NCI-H1105 (cell line): ENCODE data around the gene CRISPLD2.

Source experiments
- DNase-seq: peaks from one replicate; lab custom pipeline; 2025; lab: John Stamatoyannopoulos, UW

Gene CRISPLD2

DNA sequence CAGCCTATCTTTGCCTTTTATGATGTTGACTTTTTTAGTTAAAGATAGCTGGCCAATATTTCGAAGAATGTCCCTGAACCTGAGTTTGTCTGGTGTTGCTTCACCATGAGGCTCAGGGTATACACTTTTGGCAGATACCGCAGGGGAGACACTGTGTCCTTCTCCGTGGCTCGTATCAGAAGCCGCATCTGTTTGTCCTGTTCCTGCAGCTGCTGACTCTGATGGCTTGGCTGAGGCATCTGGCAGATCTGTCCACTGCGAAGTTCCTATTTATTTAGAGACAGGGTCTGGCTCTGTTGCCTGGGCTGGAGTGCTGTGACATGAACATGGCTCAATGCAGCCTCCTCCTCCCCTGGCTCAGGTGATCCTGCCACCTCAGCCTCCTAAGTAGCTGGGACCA is 93.5 kb downstream of the CRISPLD2 start:
- no peak for DNase-seq

DNA sequence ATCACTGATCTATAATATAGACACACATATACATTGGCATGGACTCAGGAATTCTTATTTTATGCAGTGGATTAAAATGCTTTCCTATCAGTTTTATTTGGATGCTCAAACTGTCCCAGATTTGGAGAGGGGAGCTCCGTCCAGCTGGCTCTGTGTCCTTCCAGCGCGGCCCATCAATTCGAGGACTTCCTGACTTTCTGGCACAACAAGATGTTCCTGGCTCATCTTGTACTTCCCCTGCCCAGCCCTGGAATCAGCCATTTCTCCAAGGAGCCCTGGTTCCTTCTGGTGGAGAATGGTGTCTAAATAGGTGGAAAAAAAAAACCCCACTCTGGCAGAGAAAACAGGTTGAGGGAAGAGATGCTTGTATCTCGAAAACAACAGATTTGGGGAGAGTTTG is 94.5 kb downstream of the CRISPLD2 start:
- no peak for DNase-seq

DNA sequence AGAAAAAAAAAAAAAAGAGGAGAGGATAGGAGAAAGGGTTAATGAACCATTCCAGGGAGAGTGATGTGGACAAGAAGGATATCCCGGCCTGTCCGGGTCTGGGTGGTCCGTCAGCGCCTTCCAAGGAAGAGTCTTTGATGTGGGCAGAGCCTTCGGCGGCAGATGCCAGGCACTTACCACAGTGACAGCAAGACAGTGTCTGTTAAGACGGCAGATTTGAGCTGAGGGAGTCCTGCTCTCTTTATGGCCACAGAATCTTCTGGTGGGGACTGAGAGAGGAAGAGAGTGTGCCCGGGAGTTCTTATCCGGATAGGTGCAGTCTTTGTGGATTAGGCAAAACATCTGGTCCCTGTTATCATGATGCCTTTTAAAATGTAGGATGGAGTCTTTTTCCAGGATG is 96.4 kb downstream of the CRISPLD2 start:
- DNase-seq = no peak

DNA sequence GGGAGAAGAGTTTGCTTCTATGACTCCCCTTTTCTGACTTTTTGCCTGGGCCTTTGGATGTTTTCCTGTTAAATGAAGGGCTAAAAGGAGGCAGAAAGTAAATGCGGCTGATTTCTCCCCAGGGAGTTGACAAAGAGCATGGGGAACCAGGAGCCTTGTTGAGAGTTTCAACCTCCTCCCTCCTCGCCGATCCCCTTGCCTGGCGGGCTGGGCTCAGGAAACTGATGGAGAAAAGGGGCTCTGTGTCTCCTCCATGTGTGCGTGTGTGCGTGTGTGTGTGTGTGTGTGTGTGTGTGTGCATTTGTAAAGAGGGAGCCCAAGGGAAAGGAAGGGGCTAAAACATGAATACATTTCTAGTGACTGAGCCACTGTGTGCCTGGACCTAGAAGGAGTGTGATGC is 97.1 kb downstream of the CRISPLD2 start:
- no peak for DNase-seq

DNA sequence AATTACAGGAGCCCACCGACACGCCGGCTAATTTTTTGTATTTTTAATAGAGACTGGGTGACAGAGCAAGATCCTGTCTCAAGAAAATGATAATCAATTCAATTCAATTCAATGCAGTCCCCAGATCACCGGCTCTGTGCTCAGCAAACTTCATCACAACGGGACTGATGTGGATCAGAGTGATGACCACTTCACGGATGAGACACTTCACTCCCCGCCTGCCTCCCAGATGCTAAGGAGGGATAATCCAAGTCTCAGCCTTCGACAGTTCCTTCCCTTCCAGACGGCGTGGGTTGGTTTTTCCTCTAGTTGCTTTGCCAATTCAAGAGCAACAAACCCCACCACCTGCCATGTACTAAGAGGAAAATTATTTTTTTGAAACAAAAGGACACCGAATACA is 97.7 kb downstream of the CRISPLD2 start:
- no peak for DNase-seq

DNA sequence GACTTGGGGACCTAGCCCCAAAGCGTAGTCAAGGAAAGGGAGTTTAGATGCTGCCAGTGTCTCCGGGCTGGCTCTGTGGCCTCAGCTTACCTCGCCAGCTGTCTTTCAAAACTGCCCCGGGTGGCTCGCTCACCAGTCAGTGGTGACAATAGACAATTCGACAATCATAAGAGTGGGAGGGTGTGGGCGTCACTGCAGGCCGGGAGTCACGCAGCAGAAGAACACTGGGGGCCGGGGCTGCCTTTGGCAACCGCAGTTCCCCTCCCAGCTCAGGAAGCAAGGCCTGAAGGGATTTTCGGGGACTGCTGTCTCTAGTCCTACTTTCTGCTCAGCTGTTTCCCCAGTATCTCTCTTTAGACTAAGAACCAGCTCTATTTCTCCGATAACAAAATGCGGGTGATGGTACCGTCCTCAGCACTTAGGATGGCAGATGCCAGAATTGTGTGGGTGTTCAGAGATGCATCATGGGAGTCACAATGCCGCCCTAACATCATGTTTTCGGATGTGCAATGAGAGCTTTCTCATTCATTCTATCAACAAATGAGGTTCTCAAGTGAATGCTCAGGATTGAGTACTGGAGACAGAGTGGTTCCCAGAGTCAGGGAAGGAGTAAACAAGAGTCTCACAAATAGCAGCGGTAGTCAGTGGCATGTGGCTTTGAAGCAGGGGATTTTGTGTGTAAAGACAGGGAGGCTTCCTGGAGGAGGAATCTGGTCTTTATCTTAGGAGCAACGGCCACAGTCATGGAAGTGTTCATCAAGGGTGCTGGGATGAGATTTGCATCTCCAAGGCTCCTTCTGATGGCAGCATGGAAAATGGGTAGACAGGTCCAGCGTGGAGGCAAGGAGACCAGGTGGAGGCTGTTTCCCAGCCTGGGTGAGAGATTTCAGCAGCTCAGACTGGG is 98.5 kb downstream of the CRISPLD2 start:
- no peak for DNase-seq

DNA sequence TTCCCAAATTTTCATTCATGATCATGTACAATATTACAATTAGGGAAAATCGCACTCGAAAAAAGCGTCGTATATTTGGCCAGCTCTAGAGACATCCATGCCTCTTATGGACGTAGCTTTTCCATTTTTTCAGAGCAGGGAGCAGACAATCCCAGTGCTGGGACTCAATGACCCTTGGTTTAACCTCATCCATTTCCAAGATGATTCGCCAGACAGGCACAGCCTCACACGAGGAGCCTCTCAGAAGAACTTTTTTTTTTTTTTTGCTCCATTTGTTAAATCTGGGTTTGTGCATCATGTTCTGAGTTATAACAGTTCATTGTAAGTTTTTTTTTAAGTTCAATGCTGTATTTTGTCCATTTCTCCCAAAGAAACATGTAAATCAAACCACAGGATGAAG is 99.5 kb downstream of the CRISPLD2 start:
- no peak for DNase-seq

DNA sequence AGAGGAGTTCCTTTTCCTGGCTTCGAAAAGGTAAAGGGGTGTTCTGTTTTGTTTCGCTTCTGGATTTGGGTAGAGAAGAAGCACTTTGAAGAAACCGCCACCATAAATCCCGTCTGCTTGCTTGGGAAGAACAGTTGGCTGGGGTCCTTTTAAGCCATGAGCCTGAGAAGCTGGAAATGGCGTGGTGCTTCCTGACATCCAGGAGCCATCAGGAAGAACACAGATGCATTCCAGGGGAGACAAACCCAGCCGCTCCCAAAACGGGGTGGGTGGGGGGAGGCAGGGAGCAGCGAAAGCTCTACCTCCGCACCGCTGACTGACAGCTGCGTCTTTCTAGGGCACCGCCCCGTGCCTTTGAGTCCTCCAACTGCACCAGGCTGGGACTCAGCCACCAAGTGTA is 99.9 kb downstream of the CRISPLD2 start:
- no peak for DNase-seq

DNA sequence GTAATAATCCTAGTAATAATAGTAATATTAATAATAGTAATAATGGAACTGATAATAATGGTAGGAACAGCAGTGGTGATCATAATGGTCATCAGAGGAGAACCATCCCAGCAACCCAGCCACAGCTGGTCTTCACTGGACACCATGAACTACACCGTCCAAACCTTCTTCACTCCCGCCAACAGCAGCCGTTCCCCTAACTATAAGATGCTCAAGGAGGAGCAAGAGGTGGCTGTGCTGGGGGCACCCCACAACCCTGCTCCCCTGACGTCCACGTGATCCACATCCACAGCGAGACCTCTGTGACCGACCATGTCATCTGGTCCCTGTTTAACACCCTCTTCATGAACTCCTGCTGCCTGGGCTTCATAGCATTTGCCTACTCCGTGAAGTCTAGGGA is 100.5 kb downstream of the CRISPLD2 start:
- no peak for DNase-seq

DNA sequence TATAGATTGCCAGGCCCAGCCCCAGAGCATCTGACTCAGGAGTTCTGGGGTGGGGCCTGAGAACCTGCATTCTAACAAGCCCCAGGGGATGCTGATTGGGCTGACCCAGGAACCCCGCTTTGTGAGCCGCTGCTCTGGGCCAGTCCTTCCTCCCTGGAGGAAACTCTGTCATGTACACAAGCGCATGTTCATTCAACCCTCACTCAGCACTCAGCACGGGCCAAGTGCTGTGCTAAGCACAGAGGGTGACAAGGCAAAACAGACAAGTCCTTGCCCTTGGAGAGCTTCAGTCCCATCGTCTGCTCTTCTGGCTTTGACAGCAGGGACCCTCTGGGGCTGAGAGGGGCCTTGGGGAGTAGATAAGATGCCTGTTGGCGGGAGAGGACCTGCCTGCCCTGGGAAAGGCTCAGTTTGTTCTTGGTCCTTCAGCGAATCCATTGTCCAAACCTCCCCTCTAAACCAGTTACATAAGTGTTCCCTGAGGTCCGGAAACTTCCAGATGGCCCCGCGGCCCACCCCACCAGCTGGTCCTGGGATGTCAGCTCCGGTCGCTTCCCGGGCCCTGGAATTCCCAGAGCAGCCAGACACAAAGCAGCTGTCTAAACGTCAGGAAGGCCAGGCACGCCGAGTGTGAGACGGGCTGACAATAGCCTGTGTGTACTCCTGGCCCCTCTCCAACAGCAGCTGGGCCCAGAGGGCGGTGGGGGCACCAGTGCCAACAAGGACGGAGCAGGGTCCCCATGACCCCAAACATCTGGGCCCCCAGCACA is 102.8 kb downstream of the CRISPLD2 start:
- peak; percentile 4 for DNase-seq

DNA sequence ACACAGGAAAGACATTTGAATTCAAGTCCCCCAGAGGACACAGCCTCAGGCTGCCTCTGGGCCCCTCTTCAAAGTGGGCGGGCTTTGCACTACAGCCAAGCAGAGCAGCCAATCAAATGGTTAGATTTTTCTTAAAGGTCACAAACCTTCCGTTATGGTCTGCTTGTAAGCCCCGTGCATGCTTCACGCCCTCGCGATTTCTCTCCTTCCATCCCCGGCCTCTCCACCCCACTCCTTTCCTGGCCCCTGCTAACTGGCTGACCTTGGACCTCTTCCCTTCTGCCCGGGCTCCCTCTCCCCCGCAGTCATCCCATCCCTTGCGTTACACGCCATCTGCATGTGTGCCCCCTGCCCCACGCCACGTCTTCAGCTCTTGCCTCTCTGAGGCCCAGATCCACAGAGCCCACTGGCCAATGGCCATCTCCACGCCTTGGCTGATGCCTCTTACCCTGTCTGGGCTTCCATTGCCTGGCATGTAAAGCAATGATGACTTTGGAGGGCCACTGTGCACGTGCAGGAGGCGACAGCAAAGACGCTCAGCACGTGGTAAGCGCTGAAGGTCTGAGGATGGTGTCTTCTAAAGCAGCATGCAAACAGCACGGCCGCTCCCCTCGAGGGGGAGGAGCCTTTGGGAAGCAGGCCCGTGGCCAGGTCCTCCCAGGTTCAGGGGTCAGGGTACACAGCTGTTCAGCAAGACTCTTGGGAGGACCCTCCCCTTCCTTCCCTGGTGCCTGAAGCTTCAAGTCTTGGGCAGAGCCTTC is 104.7 kb downstream of the CRISPLD2 start:
- DNase-seq = no peak

DNA sequence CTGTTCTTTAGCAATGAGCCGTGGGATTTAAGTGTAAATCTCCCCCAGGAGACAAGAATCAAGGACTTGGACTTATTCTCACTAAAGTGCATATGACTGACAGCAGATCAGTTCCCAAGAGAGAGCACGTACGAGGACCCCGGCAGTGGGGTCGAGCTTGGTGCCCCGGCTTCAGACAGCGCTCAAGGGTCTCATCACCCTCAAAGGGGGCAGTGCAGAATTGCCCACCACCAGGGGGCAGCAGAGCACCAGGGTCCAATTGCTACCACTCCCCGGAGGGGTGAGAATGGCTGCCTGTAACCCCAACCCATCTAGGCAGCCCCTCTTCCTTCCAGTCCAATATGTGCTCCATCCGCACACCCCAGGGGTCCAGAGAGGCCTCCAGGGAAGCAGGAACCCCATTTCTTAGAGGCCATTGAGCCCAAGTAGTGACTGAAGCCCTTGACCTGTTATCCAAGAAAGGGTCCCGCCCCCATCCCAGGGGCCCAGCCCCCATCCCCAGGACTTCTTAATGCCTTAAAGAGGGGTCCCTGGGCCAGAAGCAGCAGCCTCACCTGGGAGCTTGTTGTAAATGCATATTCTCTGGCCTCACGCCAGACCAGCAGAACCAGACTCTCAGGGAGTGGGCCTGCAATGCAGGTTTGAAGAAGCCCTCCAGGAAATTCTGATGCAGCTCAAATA is 105.4 kb downstream of the CRISPLD2 start:
- DNase-seq = peak; percentile 2

DNA sequence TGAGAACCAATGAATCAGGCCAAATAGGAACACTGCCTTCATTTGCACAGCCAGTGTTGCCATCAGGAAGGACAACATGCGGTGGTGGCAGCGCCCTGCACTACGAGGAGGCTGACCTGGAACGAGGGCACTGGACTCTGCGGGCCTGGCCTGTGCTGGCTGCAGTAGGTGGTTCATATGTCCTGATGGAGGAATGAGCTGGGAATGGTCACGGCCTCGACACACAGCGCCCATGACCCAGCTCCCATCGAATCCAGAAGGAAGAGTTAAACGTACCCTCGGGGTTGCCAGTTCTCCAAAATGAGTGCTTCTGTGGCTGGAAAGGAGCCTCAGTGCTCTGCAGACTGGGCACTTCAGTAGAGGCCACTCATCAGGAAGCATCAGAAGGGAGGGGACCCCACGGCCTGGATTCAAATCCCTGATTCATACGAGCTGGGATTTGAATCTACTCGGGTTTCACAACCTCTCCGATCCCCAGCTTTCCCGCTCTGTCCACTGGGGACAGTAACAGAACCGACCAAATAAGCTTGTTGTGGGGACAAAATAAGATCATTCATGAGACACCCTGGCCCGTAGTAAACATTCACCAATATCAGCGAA is 106.1 kb downstream of the CRISPLD2 start:
- no peak for DNase-seq

DNA sequence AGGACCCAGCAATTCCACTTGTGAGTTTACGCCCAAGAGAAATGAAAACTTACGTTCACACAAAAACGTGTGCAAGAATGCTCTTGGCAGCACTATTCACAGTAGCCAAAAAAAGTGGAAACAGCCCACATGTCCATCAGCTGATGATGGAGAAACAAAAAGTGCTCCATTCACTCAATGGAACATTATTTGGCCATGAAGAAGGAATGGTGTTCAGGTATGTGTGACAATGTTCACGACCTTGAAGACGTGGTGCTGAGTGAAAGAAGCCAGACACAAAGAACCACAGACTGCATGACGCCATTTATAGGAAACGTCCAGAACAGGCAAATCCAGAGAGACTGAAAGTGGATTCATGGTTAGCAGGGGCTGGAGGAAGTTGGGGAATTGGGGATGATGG is 106.7 kb downstream of the CRISPLD2 start:
- no peak for DNase-seq

DNA sequence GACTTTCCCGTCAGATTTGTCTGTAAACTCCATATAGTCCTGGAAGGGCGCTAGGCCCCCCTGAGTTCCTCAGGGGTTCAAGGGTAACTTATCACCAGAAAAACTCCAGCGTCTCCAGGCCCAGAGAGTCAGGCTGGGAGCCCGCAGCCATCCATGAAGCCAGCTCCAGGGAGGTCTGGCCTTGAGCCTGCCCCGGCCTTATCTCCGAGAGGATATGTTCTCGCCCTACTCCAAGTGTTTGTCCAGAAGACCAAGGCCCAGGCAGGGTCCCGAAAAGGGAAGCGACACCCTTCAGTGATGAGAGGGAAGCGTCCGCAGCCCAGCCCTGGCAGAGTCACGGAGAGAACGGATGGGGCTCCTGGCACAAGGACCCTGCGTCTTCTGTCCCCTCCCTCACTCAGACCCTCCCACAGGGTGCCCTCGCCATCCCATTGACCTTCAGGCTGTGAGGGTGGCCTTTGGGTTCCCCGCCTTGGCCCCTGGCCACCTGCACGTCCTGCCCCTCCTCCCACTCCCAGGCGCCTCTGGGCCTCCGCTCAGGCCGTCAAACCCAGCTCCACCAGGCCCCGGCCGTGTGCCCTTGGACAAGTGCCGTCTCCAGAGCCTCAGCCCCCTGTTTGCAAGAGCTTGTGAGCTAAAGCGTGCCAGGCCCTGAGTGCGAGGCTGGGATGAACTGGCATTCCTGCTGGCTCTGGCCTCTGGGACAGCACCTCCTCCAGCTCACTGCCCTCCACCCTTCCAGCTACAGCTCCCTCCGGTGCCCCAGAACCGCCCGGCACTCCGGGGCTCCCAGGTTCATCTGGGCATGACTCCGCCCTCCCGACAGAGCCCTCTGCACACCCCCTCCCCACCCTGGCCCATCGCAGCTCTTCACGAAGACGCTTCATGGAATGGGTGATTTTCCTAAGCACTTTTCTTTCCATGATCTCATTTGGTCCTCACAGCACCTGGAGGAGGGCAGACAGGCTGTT is 108.1 kb downstream of the CRISPLD2 start:
- DNase-seq = no peak

DNA sequence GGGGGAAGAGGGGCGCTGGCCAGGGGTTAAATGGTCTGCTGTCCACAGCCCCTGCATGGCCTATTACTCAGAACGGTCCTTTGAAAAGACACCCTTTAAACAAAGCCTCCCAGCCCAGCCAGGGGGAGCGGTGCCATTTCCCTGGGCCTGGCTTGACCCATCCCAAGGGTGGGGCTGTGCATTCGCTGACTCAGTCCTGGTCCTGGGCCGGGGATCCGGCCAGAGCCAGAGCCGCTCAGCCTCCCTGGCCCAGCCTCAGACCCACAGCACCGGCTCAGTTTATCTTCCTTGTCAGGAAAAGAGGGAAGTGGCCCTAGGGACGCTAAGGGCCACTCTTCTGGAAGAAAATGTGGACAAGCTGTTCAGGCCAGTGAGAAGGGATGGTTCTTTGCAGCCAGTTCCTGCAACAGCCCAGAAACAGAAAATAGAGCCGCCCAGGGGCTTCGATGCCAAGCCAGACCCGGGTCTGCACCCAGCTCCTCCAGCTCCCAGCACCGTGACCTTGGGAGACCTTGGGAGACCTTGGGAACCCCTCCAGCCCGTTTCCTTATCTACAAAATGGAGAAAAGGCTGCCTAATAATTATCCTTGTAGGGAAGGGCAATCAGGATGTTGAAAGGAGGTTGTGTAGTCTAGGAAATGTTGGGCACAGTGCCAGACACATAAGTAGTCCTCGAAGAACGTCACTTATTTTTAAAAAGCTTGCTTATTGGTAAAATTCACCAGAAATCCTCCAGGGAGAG is 109.1 kb downstream of the CRISPLD2 start:
- no peak for DNase-seq

DNA sequence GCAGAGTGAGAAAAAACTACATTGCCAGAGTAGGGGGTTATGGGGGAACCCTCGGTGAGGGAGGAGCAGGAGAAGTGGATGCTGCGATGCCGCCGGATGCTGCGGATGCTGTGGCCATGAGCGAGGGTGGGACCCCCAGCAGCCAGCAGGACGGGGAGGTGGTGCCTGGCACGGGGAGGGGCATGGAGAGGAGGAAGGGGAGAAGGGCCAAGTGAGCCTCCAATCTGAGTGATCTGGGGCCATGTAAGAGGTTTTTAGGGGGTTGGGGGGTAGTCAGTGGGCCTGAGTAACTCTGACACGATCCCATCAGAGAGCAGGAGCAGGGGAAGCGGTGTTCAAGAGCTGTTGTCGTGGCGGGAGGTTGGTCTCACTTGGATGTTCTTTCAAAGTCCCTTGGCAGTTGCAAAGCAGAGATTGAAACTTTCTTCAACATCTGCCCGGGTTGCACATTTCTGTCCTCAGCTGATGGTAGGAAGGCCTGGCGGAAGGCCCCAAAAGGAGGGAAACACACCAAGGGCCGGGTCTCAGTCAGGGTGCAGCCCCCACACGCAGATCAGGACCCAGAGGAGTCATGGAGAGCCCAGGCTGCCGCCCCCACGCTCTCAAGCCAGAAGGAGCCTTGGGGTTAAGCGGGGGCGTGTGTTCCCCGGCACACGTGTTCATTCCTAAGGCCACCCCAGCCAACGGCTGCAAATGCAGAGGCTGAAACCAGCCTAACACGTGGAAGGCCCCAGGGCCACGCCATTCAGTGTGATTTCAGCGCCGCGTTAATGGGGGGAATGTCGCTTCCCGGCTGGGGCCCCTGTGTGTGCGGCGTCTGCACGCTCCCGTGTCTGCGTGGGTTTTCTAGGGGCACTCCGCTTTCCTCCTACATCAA is 109.9 kb downstream of the CRISPLD2 start:
- no peak for DNase-seq

DNA sequence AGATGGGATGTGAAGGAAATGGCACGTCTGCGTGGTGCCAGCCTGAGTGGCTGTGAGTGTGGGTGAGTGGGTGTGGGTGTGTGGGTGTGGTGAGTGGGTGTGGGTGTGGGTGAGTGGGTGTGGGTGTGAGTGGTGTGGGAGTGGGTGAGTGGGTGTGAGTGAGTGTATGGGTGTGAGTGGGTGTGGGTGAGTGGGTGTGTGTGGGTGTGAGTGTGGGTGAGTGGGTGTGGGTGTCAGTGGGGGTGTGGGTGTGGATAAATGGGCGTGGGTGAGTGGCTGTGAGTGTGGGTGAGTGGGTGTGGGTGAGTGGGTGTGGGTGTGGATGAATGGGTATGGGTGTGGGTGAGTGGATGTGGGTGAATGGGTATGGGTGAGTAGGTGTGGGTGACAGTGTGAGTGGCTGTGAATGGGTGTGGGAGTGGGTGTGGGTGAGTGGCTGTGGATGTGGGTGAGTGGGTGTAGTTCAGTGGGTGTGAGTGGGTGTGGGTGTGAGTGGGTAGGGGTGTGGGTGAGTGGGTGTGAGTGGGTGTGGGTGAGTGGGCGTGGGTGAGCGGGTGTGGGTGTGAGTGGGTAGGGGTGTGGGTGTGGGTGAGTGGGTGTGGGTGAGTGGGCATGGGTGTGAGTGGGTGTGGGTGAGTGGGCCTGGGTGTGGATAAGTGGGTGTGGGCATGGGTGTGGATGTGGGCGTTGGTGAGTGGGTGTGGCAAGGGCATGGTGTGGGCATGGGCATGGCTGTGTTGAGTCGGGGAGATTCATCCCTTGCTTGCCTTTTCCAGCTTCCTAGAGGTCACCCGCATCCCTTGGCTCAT is 110.7 kb downstream of the CRISPLD2 start:
- no peak for DNase-seq
